ENCODE measurements around the gene GBP7. TPM values are rescaled to one million over a fixed set of nuclear protein-coding genes. Genes with fewer than 3 reads are reported as not detected.
"Not testable (repeated sequence)": the region's sequence is repeated elsewhere in the genome, so short reads cannot be mapped to it uniquely, and the experiment has no call there.

Gene GBP7
- polyA plus RNA-seq, 4 donors = 0.09 TPM; not detected in 3

- H3K9me3 ChIP-seq (ENCODE audit: control insufficient read depth in 2 of 2, insufficient read depth in 1 of 2, low read depth in 1 of 2, low read length in 1 of 2) = no peaks in the 10 kb centered on the region
- H3K4me3 ChIP-seq (ENCODE audit: low read depth in 1 of 3, low read length in 3 of 3) = no peak overlapping the region
- FAIRE-seq (no peak), DNase-seq (no peak)
- H3K27ac ChIP-seq (ENCODE audit: low read depth in 1 of 3, low read length in 2 of 3) = no peak overlapping the region
- no peaks in the 10 kb centered on the region for H3K27me3 ChIP-seq (ENCODE audit: control insufficient read depth in 3 of 3, insufficient read depth in 3 of 3, low read length in 3 of 3)
- WGBS, 3 donors = 80 to 91% (median 91%) methylated on average over 4 of the region's 4 CpGs
- H3K36me3 ChIP-seq (ENCODE audit: control insufficient read depth in 3 of 3, insufficient read depth in 2 of 3, low read depth in 1 of 3, low read length in 3 of 3) = no peaks in the 10 kb centered on the region
- H3K4me1 ChIP-seq (ENCODE audit: control insufficient read depth in 3 of 3, insufficient read depth in 2 of 3, low read depth in 1 of 3, low read length in 2 of 3) = no peaks in the 10 kb centered on the region
Observed at GRCh38 chr1:89142160-89142559, 33.6 kb downstream of the GBP7 start.

GRCh38 chr1:89133747-89134146 lies 42.1 kb downstream of the GBP7 start:
- DNase-seq (no peak), FAIRE-seq (no peak)
- peaks cover 2 to 9% (median 8%) of the 10 kb centered on the region in 3 donors for H3K4me1 ChIP-seq (ENCODE audit: control insufficient read depth in 3 of 3, insufficient read depth in 2 of 3, low read depth in 1 of 3, low read length in 2 of 3)
- H3K4me3 ChIP-seq (ENCODE audit: low read depth in 1 of 3, low read length in 3 of 3) = no peak overlapping the region
- no peaks in the 10 kb centered on the region for H3K9me3 ChIP-seq (ENCODE audit: control insufficient read depth in 2 of 2, insufficient read depth in 1 of 2, low read depth in 1 of 2, low read length in 1 of 2)
- H3K36me3 ChIP-seq (ENCODE audit: control insufficient read depth in 3 of 3, insufficient read depth in 2 of 3, low read depth in 1 of 3, low read length in 3 of 3) = no peaks in the 10 kb centered on the region
- no peaks in the 10 kb centered on the region for H3K27me3 ChIP-seq (ENCODE audit: control insufficient read depth in 3 of 3, insufficient read depth in 3 of 3, low read length in 3 of 3)
- 91 to 100% (median 96%) methylated on average over 1 of the region's 1 CpG for WGBS, 3 donors
- H3K27ac ChIP-seq (ENCODE audit: low read depth in 1 of 3, low read length in 2 of 3) = no peak overlapping the region

GRCh38 chr1:89130716-89131115 lies 45.1 kb downstream of the GBP7 start:
- Histone ChIP-seq H3K4me1 (ENCODE audit: control insufficient read depth in 3 of 3, insufficient read depth in 2 of 3, low read depth in 1 of 3, low read length in 2 of 3) (peaks cover 2 to 17% (median 9%) of the 10 kb centered on the region in 3 donors), H3K9me3 (ENCODE audit: control insufficient read depth in 2 of 2, insufficient read depth in 1 of 2, low read depth in 1 of 2, low read length in 1 of 2) (no peaks in the 10 kb centered on the region), H3K4me3 (ENCODE audit: low read depth in 1 of 3, low read length in 3 of 3) (no peak overlapping the region), H3K27me3 (ENCODE audit: control insufficient read depth in 3 of 3, insufficient read depth in 3 of 3, low read length in 3 of 3) (no peaks in the 10 kb centered on the region), H3K27ac (ENCODE audit: low read depth in 1 of 3, low read length in 2 of 3) (no peak overlapping the region), H3K36me3 (ENCODE audit: control insufficient read depth in 3 of 3, insufficient read depth in 2 of 3, low read depth in 1 of 3, low read length in 3 of 3) (no peaks in the 10 kb centered on the region)
- DNase-seq = no peak
- 18 to 43% (median 22%) methylated on average over 1 of the region's 1 CpG for WGBS, 3 donors
- FAIRE-seq = no peak

GRCh38 chr1:89129911-89130310 lies 45.9 kb downstream of the GBP7 start:
- WGBS, 3 donors = 55 to 75% (median 73%) methylated on average over 4 of the region's 4 CpGs
- H3K9me3 ChIP-seq (ENCODE audit: control insufficient read depth in 2 of 2, insufficient read depth in 1 of 2, low read depth in 1 of 2, low read length in 1 of 2) = no peaks in the 10 kb centered on the region
- DNase-seq = no peak
- H3K27me3 ChIP-seq (ENCODE audit: control insufficient read depth in 3 of 3, insufficient read depth in 3 of 3, low read length in 3 of 3) = no peaks in the 10 kb centered on the region
- no peaks in the 10 kb centered on the region for H3K36me3 ChIP-seq (ENCODE audit: control insufficient read depth in 3 of 3, insufficient read depth in 2 of 3, low read depth in 1 of 3, low read length in 3 of 3)
- peak overlapping the region in 1 of 3 donors; percentile 43 for H3K27ac ChIP-seq (ENCODE audit: low read depth in 1 of 3, low read length in 2 of 3)
- H3K4me1 ChIP-seq (ENCODE audit: control insufficient read depth in 3 of 3, insufficient read depth in 2 of 3, low read depth in 1 of 3, low read length in 2 of 3) = peaks cover 2 to 17% (median 9%) of the 10 kb centered on the region in 3 donors
- no peak for FAIRE-seq
- H3K4me3 ChIP-seq (ENCODE audit: low read depth in 1 of 3, low read length in 3 of 3) = no peak overlapping the region

GRCh38 chr1:89128003-89128458 lies 47.8 kb downstream of the GBP7 start:
- Histone ChIP-seq H3K27ac (ENCODE audit: low read depth in 1 of 3, low read length in 2 of 3) (peak overlapping the region in 1 of 3 donors; percentile 31), H3K4me1 (ENCODE audit: control insufficient read depth in 3 of 3, insufficient read depth in 2 of 3, low read depth in 1 of 3, low read length in 2 of 3) (peaks cover 4 to 23% (median 9%) of the 10 kb centered on the region in 3 donors)
- not testable (repeated sequence) for H3K9me3 ChIP-seq (ENCODE audit: control insufficient read depth in 2 of 2, insufficient read depth in 1 of 2, low read depth in 1 of 2, low read length in 1 of 2); DNase-seq; H3K27me3 ChIP-seq (ENCODE audit: control insufficient read depth in 3 of 3, insufficient read depth in 3 of 3, low read length in 3 of 3); FAIRE-seq; H3K4me3 ChIP-seq (ENCODE audit: low read depth in 1 of 3, low read length in 3 of 3); H3K36me3 ChIP-seq (ENCODE audit: control insufficient read depth in 3 of 3, insufficient read depth in 2 of 3, low read depth in 1 of 3, low read length in 3 of 3)
- WGBS, 3 donors = 94 to 97% (median 95%) methylated on average over 24 to 31 of the region's 31 CpGs

GRCh38 chr1:89126602-89127565 lies 48.9 kb downstream of the GBP7 start:
- 67 to 78% (median 69%) methylated on average over 23 of the region's 23 CpGs for WGBS, 3 donors
- H3K9me3 ChIP-seq (ENCODE audit: control insufficient read depth in 2 of 2, insufficient read depth in 1 of 2, low read depth in 1 of 2, low read length in 1 of 2); FAIRE-seq; H3K27me3 ChIP-seq (ENCODE audit: control insufficient read depth in 3 of 3, insufficient read depth in 3 of 3, low read length in 3 of 3); H3K36me3 ChIP-seq (ENCODE audit: control insufficient read depth in 3 of 3, insufficient read depth in 2 of 3, low read depth in 1 of 3, low read length in 3 of 3): not testable (repeated sequence)
- DNase-seq = peak; percentile 5 to 11
- Histone ChIP-seq H3K27ac (ENCODE audit: low read depth in 1 of 3, low read length in 2 of 3) (peak overlapping the region; percentile 61 to 93 (median 79)), H3K4me3 (ENCODE audit: low read depth in 1 of 3, low read length in 3 of 3) (peak overlapping the region in 1 of 3 donors; percentile 26), H3K4me1 (ENCODE audit: control insufficient read depth in 3 of 3, insufficient read depth in 2 of 3, low read depth in 1 of 3, low read length in 2 of 3) (peaks cover 4 to 23% (median 9%) of the 10 kb centered on the region in 3 donors)

GRCh38 chr1:89125913-89126580 lies 49.8 kb downstream of the GBP7 start, which contains the start of gene GBP2:
Gene GBP2 (minus strand): TSS chr1:89126114. CDS start chr1:89121966, 4,148 bp downstream.
- peaks cover 4 to 23% (median 9%) of the 10 kb centered on the region in 3 donors for H3K4me1 ChIP-seq (ENCODE audit: control insufficient read depth in 3 of 3, insufficient read depth in 2 of 3, low read depth in 1 of 3, low read length in 2 of 3)
- H3K27ac ChIP-seq (ENCODE audit: low read depth in 1 of 3, low read length in 2 of 3) = peak within 1 kb of the TSS; percentile 79 to 93 (median 92)
- peaks cover 0 to 4% (median 3%) of the 10 kb centered on the region in 3 donors for H3K36me3 ChIP-seq (ENCODE audit: control insufficient read depth in 3 of 3, insufficient read depth in 2 of 3, low read depth in 1 of 3, low read length in 3 of 3)
- peak within 1 kb of the TSS; percentile 36 to 73 (median 60) for H3K4me3 ChIP-seq (ENCODE audit: low read depth in 1 of 3, low read length in 3 of 3)
- DNase-seq = peak; percentile 83 to 86
- H3K27me3 ChIP-seq (ENCODE audit: control insufficient read depth in 3 of 3, insufficient read depth in 3 of 3, low read length in 3 of 3) = no peaks in the 10 kb centered on the region
- 0 to 3% (median 2%) methylated on average over 6 of the region's 6 CpGs for WGBS, 3 donors
- no peaks in the 10 kb centered on the region for H3K9me3 ChIP-seq (ENCODE audit: control insufficient read depth in 2 of 2, insufficient read depth in 1 of 2, low read depth in 1 of 2, low read length in 1 of 2)
- FAIRE-seq = peak; percentile 75

- WGBS, 3 donors = 3 to 7% (median 6%) methylated on average over 3 of the region's 3 CpGs
- Histone ChIP-seq H3K36me3 (ENCODE audit: control insufficient read depth in 3 of 3, insufficient read depth in 2 of 3, low read depth in 1 of 3, low read length in 3 of 3) (peaks cover 0 to 6% (median 4%) of the 10 kb centered on the region in 3 donors), H3K27ac (ENCODE audit: low read depth in 1 of 3, low read length in 2 of 3) (peak overlapping the region; percentile 79 to 92 (median 91)), H3K27me3 (ENCODE audit: control insufficient read depth in 3 of 3, insufficient read depth in 3 of 3, low read length in 3 of 3) (no peaks in the 10 kb centered on the region), H3K9me3 (ENCODE audit: control insufficient read depth in 2 of 2, insufficient read depth in 1 of 2, low read depth in 1 of 2, low read length in 1 of 2) (no peaks in the 10 kb centered on the region), H3K4me3 (ENCODE audit: low read depth in 1 of 3, low read length in 3 of 3) (peak overlapping the region; percentile 36 to 73 (median 60)), H3K4me1 (ENCODE audit: control insufficient read depth in 3 of 3, insufficient read depth in 2 of 3, low read depth in 1 of 3, low read length in 2 of 3) (peaks cover 4 to 23% (median 8%) of the 10 kb centered on the region in 3 donors)
- FAIRE-seq (no peak), DNase-seq (peak in 1 of 2 donors; percentile 45)
Observed at GRCh38 chr1:89125240-89125912, 50.4 kb downstream of the GBP7 start.

Data from small intestine (tissue), 7 donors.